ENCODE data around the gene PACC1.
"Not testable (repeated sequence)": the region's sequence is repeated elsewhere in the genome, so short reads cannot be mapped to it uniquely, and the experiment has no call there.

Gene PACC1

DNA sequence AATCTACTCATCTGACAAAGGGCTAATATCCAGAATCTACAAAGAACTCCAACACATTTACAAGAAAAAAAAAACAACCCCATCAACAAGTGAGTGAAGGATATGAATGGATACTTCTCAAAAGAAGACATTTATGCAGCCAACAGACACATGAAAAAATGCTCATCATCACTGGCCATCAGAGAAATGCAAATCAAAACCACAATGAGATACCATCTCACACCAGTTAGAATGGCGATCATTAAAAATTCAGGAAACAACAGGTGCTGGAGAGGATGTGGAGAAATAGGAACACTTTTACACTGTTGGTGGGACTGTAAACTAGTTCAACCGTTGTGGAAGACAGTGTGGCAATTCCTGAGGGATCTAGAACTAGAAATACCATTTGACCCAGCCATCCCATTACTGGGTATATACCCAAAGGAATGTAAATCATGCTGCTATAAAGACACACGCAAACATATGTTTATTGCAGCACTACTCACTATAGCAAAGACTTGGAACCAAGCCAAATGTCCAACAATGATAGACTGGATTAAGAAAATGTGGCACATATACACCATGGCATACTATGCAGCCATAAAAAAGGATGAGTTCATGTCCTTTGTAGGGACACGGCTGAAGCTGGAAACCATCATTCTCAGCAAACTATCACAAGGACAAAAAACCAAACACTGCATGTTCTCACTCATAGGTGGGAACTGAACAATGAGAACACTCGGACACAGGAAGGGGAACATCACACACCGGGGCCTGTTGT lies 18.8 kb downstream of the PACC1 start:
- not testable (repeated sequence) for DNase-seq

DNA sequence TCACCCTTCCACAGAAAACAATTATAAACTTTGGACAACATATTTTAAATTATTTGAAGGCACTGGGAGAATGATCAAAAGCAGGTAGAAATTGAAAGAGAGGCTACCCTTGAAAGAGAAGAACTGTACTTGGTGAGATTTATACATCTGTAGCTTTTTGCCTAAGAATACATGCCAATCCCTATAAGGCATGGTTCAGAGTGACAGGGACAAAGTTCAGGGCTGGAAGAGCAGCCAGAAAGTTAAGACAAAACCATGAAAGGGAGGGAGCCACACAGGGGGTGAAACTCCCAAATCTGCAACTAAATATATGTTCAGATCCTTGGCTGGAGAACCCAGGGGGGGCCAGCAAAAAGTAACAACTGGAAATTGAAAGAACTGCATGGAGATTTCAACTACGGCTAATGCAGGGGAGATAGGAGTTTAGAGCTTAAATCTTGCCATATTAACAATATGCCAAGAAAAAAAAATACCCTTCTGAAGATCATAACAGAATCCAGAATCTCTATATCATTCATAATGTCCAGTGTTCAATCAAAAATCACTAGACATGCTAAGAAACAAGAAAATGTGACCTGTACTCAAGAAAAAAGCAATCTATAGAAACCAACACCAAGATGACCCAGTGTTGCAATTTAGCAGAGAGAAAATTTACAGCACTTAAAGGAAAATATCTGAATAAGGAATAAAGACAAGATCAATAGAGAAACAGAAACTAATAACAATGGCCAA lies 25.5 kb downstream of the PACC1 start:
- DNase-seq: no peak

DNA sequence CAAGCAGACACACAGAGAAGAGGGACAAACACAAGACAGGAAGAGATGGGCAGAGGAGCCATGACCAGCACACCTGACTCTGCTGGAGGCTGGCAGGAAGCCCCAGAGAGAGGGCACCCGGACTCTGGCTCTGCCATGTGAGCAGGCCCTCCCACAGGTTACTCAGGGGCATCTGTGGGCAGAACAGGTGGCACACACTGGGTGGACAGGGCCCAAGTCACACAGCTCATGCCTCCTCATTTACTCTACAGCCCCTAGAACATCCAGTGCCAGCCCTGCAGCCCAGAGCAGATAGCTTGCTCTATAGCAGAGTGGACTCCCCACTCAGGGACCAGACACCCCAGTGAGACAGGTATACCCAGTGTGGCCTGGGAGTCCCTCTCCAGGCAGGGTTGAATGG lies 28.7 kb downstream of the PACC1 start:
- no peak for DNase-seq

DNA sequence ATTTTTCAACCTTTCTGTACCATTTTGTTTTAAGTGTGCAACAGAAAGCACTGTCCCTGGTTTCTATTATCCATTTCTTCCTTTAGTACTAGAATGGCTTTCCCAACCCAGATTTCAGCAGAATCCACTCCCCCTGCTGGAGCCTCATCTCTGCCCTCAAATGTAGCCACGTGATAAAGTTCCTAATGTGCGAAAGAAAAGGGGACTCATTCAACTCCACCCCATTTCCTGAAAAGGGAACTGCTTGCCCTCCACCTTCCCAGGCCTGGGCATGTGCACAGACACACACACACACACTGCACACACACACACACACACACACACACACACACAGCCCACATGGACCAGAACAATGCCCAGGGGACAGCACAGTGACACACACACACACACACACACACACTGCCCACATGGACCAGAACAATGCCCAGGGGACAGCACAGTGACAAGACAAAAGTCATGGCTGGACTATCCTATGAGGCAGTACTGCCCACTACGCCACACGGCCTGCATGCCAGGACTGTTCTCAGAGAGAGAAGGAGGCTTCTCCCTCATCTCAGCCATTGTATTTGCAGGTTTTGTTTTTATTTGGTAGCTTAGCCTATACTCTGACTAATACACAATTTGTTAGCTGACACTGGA lies 33.2 kb downstream of the PACC1 start:
- no peak for DNase-seq

DNA sequence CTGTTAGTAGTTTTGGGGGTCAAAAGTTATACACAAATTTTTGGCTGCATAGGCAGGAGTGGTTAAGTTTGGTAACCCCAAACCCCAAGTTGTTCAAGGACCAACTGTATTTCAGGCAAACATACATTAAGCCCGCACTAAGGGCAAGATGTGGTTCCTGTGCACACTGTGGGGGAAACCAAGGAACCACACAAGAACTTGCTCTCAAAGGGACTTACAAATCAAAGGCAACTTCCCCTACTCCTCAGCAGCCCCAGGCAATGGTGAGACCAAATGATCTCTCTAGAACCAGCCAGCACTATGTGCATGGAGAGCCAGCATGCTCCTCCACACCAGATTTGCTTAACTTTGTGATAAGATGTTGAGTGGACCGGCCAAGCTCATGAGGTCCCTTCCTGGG lies 35.3 kb downstream of the PACC1 start:
- no peak for DNase-seq

DNA sequence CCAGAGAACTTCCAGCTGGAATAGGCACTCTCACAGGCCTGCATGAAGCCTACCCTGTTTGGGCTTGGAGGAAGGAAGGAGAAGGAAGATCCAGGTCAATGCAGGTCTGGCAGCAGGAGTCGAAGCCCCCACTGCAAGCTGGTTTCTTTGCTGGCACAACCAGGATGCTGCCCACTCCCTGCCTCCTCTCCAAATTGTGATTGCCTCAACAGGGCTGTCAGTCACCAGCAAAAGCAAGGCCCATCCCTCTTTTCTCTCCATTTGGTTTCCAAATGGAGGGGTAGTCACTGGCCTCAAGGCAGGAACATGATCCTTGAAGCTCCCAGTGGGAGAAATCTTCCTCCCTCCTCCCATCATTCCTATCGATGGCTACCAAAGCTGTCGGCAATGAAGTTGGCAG lies 37.0 kb downstream of the PACC1 start:
- no peak for DNase-seq

DNA sequence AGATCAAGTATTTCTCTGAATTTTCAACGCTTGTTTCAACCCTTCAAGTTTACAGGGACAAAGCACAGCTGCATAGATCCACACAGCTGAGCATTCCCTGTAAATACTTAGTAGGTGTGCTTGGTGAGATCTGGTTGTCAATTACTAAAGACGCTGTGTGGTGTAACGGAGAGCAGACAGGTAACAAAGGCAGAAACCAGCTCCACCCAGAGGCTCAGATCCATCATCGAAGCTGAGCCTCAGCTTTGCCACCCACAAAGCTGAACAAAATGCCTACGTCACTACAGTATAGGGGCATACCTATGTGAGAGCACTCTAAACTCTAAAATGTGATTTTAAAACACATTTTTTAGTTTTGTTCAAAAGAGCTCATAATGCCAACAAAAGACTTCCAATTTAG lies 38.7 kb downstream of the PACC1 start:
- no peak for DNase-seq

DNA sequence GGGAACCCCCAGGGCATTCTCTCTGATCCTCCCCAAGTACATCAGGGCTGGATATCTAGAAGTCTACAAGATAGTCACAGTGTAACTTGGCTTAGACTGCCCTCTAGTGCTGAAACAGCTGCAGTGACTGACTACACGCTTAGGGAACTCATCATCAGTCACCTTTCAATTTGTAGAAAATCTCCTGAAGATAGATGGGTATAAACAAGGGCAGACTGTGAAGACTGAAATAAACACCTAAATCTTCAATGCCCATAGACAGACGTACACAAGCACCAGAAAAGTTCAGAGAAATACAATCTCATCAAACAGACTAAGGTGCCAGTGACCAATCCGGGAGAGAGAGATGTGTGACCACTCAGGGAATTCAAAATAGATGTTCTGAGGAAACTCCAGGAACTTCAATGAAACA lies 46.6 kb downstream of the PACC1 start:
- DNase-seq: peak in 2 of 14 donors; percentile 6 to 9

DNA sequence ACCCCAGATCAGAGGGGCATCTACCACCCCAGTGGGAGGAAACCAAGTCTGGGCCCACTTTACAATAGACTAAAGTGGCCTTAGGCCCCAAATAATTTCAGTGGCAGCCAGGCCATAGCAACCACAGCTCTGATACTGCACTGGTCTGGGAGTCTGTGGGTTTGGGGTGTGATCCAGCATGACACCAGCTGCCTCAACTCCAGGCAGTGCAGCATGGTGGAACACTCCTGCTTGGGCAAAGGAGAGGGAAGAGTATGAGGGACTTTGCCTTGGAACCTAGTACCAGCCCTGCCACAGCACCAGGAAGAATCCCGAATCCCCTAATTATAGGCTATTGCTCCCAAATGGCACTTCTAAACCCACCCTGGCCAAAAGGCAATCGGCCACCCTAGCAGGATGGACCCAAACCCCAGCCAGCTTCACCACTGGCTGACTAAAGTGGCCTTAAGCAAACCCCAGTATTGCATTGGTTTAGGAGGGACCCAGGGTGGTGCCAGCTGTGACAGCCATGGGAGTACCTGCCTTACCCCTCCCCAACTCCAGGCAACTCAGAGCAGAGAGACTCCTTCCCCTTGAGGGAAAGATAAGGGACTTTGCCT lies 47.1 kb downstream of the PACC1 start:
- DNase-seq: no peak

DNA sequence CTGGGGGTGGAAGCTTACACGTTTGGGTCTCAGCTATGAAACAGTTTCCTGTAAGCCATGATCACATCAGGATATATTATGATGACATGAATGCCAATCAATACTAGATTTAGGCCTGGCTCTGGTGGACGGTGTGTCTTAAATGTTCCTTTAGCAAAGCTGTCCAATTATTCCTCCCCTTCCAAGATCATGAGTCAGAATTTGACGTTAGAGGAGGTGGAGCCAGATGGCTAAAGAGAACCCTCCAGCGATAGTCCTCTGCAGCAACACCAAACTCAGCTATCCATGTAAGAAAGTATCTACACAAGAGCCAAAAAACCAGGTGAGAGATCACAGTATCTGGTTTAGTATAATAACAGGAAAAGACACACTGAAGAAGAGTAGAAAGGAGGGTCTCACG lies 47.8 kb downstream of the PACC1 start:
- no peak for DNase-seq

DNA sequence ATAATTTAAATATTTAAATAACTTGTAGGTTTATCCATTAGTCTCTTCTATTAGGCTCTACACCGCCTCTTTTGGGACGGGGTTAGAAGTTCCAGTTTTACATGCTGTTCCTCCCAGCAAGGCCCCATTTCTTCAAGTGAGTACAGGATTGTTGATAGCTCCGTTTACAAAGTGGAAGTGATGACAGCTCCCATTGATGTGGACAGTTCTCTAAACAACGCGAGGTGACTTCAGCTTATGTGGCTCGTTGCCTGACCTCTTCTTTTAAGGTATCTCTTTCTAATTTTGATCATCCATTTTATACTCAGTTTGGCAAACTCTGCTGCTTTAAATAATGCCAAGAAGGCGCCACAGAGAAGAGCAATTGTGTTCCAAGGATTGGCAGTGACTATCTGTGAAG lies 49.7 kb downstream of the PACC1 start:
- no peak for DNase-seq

DNA sequence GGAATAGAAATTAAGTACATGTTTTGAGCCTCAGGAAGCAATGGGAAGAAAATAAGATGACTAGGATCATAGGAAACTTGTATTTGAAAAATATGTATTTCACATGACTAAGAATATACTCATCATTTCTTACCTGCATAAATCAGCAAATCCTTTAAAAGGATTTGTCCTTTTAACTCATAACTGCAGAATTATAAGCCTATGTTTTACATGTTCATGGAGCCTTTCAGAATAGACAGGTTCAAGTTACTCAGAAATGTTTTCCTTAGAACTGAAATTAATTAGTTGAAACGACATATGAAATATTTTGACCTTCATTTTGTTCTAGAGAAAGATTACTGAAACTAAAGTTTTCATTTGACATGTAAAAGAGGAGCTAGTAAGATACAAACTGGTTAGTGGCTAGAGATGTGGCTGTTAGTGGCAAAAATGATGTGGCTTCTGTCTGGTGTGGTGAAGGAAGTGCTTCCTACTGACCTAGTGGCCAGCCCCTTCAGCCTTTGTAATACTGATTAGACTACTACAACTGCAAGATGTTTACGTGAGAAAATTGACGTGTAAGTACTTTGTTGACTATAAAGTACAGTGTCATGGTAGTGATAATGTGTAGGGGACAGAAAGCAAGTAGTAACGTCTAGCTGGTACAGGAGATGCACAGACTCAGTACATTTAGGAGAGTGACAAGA lies 54.7 kb downstream of the PACC1 start:
- DNase-seq: no peak

DNA sequence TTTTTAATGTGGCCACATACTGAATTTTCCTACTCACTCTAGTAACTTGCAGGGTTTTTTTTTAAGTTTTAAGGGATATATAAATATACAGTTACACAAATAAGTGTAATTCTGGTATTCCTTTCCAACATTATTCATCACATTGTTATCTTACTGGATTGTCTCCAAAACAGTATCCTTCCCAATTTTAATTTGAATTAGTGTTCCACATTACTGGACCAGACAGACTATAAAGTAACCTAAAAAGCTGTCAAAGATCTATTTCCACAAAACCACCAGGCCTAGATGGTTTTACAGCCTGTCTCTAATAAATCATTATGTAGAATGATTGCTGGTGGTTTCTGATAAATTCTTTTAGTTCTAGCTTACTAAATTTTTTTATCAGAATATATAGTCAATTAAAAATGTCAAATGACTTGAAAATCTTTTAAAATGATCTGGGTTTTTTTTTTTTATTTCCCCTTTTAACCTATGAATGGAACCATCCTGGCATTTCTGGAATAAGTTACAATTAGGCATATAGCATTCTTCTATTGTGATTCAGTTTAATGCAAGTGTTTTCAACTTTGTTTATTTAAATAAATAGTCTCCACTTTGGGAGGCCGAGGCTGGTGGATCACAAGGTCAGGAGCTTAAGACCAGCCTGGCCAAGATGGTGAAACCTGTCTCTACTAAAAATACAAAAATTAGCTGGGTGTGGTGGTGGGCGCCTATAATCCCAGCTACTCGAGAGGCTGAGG lies 59.3 kb downstream of the PACC1 start:
- DNase-seq: no peak

DNA sequence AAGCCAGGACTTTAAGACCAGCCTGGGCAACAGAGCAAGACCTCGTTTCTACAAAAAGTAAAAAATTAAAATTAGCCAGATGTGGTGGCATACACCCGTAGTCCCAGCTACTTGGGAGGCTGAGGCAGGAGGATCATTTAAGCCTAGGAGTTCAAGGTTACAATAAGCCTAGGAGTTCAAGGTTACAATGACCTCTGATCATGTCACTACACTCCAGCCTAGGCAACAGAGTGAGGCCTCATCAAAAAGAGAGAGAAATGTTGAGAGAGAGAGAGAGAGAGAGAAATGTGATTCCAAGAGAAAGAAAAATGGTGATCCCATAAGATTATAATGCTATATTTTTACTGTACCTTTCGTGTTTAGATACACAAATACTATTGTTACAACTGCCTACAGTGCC lies 60.2 kb downstream of the PACC1 start:
- no peak for DNase-seq

DNA sequence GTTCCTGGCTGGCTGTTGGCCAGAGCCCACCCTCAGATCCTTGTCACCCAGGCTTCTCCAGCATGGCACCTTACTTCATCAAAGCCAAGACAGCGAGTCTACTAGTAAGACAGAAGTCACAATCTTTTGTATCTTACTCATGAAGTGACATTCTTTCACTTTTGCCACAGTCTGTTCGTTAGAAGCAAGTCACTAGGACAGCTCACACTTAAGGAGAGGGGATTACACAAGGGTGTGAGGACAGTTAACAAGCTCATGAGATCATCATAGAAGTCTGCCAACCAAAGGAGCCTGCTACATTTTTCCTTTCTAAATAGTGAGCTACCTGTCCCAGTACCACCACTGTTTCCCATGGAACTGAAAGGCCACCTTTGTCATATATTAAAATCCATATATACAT lies 61.5 kb downstream of the PACC1 start:
- no peak for DNase-seq

DNA sequence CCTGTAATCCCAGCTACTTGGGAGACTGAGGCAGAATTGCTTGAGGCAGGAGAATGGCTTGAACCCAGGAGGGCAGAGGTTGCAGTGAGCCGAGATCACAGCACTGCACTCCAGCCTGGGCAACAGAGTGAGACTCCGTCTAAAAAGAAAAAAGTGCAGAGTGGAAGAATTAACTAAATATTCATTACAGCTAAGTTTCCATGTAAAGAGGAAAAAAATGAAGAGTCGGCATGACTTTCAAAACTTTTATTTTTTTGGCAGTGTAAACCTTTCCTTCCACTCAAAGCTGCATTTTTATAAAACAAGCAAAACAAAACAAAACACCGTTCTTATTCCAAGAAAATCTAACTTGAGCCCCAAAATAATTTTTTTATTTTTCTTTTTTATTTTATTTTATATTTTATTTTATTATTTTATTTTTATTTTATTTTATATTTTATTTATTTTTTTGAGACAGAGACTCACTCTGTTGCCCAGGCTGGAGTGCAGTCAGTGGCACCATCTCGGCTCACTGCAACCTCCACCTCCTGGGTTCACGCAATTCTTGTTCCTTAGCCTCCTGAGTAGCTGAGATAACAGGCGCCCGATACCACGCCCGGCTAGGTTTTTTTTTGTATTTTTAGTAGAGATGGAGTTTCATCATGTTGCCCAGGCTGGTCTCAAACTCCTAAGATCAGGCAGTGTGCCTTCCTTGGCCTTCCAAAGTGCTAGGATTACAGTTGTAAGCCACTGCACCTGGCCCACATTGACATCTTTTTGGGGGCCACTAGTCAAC lies 62.9 kb downstream of the PACC1 start:
- DNase-seq: no peak

DNA sequence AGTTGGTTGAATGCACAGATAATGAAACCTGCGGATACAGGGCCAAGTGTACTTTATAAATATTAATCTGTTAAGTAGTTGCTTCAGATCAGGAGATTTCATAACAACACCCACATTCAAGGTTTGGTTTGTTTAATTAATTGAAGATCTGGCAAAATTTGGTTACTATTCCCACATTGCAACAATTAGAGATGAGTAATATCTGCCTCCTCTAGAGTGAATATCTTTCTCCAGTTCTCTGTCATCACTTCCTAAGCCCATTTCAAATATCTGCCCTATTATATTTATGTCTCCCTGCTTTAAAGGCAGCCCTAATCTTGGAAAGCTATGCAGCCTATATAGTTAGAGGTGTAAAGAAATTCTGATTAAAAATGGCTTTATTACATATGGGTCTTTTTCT lies 68.1 kb downstream of the PACC1 start:
- DNase-seq: no peak

DNA sequence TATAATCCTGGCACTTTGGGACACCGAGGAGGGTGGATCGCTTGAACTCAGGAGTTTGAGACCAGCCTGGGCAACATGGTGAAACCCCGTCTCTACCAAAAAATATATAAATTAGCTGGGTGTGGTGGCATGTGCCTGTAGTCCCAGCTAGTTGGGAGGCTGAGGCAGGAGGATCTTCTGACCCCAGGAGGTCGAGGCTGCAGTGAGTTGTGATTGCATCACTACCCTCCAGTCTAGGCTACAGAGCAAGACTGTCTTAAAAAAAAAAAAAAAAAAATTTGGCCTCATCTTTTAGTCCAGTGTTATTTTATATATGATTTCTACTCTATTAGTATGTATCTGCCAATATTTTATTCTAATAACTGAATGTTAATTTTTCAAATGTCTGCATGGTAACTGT lies 69.8 kb downstream of the PACC1 start:
- no peak for DNase-seq

DNA sequence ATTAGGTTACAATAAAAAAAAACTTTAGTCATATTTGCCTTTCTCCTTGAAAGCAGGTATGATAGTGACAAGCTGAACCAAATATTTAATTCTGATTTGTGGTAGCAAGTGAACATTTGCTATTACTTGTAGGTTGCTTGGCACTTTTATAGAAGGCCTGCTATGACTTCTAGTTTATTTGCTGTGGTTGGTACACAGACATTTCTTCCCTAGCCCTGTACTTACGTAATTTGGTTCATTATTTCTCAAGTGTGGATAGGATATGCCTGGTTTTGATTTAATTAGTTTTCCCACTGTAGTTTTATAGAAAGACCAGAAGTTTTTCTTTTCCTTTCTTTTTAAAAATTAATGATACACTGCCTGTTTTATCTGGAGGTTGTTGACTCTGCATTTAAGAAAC lies 73.6 kb downstream of the PACC1 start:
- DNase-seq: no peak

DNA sequence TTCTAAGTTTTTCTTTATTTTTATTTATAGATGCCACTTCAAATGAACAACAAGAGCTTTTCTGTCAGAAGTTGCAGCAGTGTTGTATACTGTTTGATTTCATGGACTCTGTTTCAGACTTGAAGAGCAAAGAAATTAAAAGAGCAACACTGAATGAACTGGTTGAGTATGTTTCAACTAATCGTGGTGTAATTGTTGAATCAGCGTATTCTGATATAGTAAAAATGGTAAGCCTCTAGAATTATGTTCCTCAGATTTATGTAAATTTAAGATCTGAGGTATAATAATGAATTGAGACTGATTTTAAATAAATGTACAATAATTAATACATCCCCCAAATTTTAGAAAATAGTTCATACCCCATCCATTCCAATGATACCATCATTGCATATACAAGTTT lies 85.6 kb downstream of the PACC1 start:
- DNase-seq: no peak

DNA sequence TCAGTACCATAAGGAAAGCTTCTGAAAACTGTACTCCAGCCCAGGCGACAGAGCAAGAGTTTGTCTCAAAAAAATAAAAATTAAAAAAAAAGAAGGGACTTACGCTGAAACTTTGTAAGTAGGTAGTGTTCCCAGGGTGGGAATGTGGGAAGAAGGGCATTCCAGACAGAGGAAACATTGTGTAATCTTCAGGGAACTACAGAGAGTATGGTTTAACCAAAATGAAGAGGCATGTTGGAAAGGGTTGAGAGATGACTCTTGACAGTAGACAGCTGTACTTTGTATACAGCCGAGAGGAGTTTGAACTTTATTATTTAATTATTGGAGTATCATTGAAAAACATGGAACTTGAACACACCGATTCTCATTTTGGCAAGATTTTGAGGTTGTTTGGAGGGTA lies 86.4 kb downstream of the PACC1 start:
- no peak for DNase-seq
